A549 (cell line): ENCODE results near the gene LAMTOR2.

Experiments used
- CTCF ChIP-seq: fragments of >200 bp; sonication (Bioruptor Twin); formaldehyde crosslinking; IDR thresholded peaks from 3 replicates; pipeline ENCODE4 v1.5.1; 2016
- POLR2A ChIP-seq: IDR thresholded peaks from 2 replicates; pipeline ENCODE4 v1.6.1; 2012; ENCODE audit warnings: mild to moderate bottlenecking, low read length

- TF ChIP-seq CTCF (no peak), POLR2A (no peak)
Observed at GRCh38 chr1:156064615-156065014, 10.0 kb downstream of the LAMTOR2 start.
